Right atrium auricular region (tissue), 2 donors: ENCODE measurements around the gene S100A3. TPM values are rescaled to one million over a fixed set of nuclear protein-coding genes. Genes with fewer than 3 reads are reported as not detected.

ENCODE experiments used
- DNase-seq: peaks from one replicate; pipeline ENCODE4 v3.0.0-alpha.2; 2019; ENCODE audit warnings: low spot score
- H3K27ac ChIP-seq, 2 donors: fragments of 200-600 bp; sonication (generic); 1 replicate in 1 of 2; 2 replicates in 1 of 2; pipeline ENCODE4 v1.5.1; 2016 to 2019
- H3K27me3 ChIP-seq, 2 donors: fragments of 200-600 bp; sonication (generic); one replicate each; pipeline versions ENCODE4 v1.5.1 to v1.6.0; 2017 to 2019
- H3K36me3 ChIP-seq: fragments of 200-600 bp; sonication (generic); one replicate; pipeline ENCODE4 v1.5.1; 2016
- H3K4me1 ChIP-seq, 2 donors: fragments of 200-600 bp; sonication (generic); one replicate each; pipeline versions ENCODE4 v1.5.1 to v1.6.0; 2017 to 2019
- H3K4me3 ChIP-seq, 2 donors: fragments of 200-600 bp; sonication (generic); 1 replicate in 1 of 2; 2 replicates in 1 of 2; pipeline ENCODE4 v1.5.1; 2017 to 2019; ENCODE audit warnings: mild to moderate bottlenecking in 1 of 2, moderate library complexity in 1 of 2
- H3K9me3 ChIP-seq, 2 donors: fragments of 200-600 bp; sonication (generic); one replicate each; pipeline ENCODE4 v1.5.1; 2019
- total RNA-seq, 2 donors: library from RNA; depleted of rRNA; stranded (reverse); fragments of >200 nt; gene quantifications; one replicate each; pipeline ENCODE4 v1.1.0, GENCODE V29; 2016
- TF ChIP-seq, protein P1 (sequence below), 2 donors: fragments of 200-600 bp; sonication (generic); IDR thresholded peaks; one replicate each; pipeline ENCODE4 v1.5.1; 2019; ENCODE audit warnings: antibody characterized with exemption in 2 of 2

The S100A3 gene
- total RNA-seq, 2 donors from 2014 or later: 1.8 to 3.4 TPM

GRCh38 chr1:153561466-153561985, 12.5 kb upstream of the S100A3 start:
- no peaks in the 10 kb centered on the region for H3K27me3 ChIP-seq
- H3K36me3 ChIP-seq: no peaks in the 10 kb centered on the region
- TF ChIP-seq, protein P1, sequence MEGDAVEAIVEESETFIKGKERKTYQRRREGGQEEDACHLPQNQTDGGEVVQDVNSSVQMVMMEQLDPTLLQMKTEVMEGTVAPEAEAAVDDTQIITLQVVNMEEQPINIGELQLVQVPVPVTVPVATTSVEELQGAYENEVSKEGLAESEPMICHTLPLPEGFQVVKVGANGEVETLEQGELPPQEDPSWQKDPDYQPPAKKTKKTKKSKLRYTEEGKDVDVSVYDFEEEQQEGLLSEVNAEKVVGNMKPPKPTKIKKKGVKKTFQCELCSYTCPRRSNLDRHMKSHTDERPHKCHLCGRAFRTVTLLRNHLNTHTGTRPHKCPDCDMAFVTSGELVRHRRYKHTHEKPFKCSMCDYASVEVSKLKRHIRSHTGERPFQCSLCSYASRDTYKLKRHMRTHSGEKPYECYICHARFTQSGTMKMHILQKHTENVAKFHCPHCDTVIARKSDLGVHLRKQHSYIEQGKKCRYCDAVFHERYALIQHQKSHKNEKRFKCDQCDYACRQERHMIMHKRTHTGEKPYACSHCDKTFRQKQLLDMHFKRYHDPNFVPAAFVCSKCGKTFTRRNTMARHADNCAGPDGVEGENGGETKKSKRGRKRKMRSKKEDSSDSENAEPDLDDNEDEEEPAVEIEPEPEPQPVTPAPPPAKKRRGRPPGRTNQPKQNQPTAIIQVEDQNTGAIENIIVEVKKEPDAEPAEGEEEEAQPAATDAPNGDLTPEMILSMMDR (IDR thresholded peaks at IDR 0.05): no peak
- H3K27ac ChIP-seq: no peak overlapping the region
- no peak for DNase-seq
- H3K4me3 ChIP-seq: no peak overlapping the region
- H3K4me1 ChIP-seq: peaks cover 0 to 14% of the 10 kb centered on the region in 2 donors
- no peaks in the 10 kb centered on the region for H3K9me3 ChIP-seq

DNA sequence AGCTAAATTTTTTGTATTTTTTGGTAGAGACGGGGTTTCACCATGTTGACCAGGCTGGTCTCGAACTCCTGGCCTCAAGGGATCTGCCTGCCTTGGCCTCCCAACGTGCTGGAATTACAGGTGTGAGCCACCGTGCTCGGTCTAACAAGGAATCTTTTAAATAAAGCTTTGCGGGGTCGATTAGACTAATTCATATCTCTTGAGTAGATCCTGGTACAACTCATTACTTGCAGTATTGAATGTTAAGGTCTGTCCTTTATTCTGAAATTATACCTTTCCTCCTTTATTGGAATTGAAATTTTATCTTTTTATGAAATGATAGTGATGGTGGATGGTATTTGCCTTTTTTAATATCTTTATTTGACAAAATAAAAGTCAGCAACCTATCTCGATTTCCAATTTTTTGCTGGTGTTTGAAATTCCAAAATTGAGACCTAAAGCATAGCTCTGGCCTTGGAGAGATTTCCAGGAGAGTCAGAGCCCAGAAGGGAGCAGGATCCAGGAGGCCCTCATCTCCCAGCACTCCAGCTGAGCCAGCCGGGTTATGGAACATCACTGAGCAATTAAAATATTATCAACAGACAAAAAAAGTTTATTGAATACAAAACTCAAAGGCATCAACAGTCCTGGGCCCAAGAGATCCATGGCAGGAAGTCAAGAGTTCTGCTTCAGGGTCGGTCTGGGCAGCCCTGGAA, 11.9 kb upstream of the S100A3 start:
- DNase-seq: no peak
- H3K36me3 ChIP-seq: no peaks in the 10 kb centered on the region
- no peaks in the 10 kb centered on the region for H3K9me3 ChIP-seq
- no peak overlapping the region for H3K4me3 ChIP-seq
- no peak overlapping the region for H3K27ac ChIP-seq
- H3K27me3 ChIP-seq: no peaks in the 10 kb centered on the region
- TF ChIP-seq, protein P1 (IDR thresholded peaks at IDR 0.05): no peak
- H3K4me1 ChIP-seq: peaks cover 0 to 8% of the 10 kb centered on the region in 2 donors

- Histone ChIP-seq H3K27ac (no peak overlapping the region), H3K36me3 (no peaks in the 10 kb centered on the region)
- TF ChIP-seq, protein P1 (IDR thresholded peaks at IDR 0.05): no peak
Observed at GRCh38 chr1:153560241-153560640, 11.2 kb upstream of the S100A3 start.

GRCh38 chr1:153557877-153558276, 8.8 kb upstream of the S100A3 start:
- Histone ChIP-seq H3K27ac (no peak overlapping the region), H3K27me3 (no peaks in the 10 kb centered on the region), H3K4me1 (peaks cover 0 to 17% of the 10 kb centered on the region in 2 donors), H3K36me3 (no peaks in the 10 kb centered on the region), H3K4me3 (no peak overlapping the region), H3K9me3 (no peaks in the 10 kb centered on the region)
- DNase-seq: no peak
- TF ChIP-seq, protein P1 (IDR thresholded peaks at IDR 0.05): no peak

More at GRCh38 chr1:153560241-153560640, 11.2 kb upstream of the S100A3 start:
- Histone ChIP-seq H3K27me3 (no peaks in the 10 kb centered on the region), H3K4me1 (peaks cover 0 to 1% of the 10 kb centered on the region in 2 donors), H3K4me3 (no peak overlapping the region), H3K9me3 (no peaks in the 10 kb centered on the region)
- DNase-seq: no peak

DNA sequence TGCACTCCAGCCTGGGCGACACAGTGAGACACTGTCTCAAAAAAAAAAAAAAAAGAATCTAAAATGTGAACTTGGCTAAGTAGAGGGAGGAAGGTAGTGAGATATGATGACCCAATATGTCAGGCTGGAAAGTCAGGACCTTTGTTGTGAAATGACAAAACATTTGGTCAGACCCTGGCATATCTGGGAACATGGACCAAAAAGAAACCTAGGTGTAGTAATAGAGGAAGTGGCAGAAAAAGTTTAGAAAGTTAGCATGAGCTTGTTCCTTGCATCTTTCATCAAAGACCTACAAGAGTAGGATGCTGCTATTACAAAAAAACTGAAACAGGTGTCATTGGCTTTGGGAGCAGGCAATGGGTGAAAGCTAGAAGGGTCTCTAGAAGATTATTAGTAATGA, 7.3 kb upstream of the S100A3 start:
- TF ChIP-seq, protein P1 (IDR thresholded peaks at IDR 0.05): no peak
- no peak for DNase-seq
- no peak overlapping the region for H3K27ac ChIP-seq

More for the DNA sequence above, 7.3 kb upstream of the S100A3 start:
- no peaks in the 10 kb centered on the region for H3K36me3 ChIP-seq
- no peaks in the 10 kb centered on the region for H3K27me3 ChIP-seq
- H3K9me3 ChIP-seq: no peaks in the 10 kb centered on the region
- H3K4me1 ChIP-seq: peaks cover 0 to 18% of the 10 kb centered on the region in 2 donors
- H3K4me3 ChIP-seq: no peak overlapping the region
